Hematopoietic multipotent progenitor cell treated with erythropoietin and hydrocortisone succinate and interleukin-3 and kit ligand, for 6 days (in vitro differentiated cells): ENCODE data around the gene LCN12.

ENCODE experiments used
- DNase-seq: peaks from one replicate; pipeline ENCODE4 v3.0.0-alpha.2; 2015

The LCN12 gene

GRCh38 chr9:136951541-136952320 lies at the start of gene LCN12:
Gene LCN12 (plus strand): TSS chr9:136952273. CDS start chr9:136952328, 55 bp downstream.
- DNase-seq = no peak

- no peak for DNase-seq
Measured at GRCh38 chr9:136903041-136903554, 49.0 kb upstream of the LCN12 start.

- no peak for DNase-seq
Measured at GRCh38 chr9:136906266-136906665, 45.8 kb upstream of the LCN12 start.

GRCh38 chr9:136907011-136907914 lies 44.8 kb upstream of the LCN12 start:
- DNase-seq = no peak

- no peak for DNase-seq
Measured at GRCh38 chr9:136910197-136910900, 41.7 kb upstream of the LCN12 start.

- DNase-seq = peak; percentile 26
Measured at GRCh38 chr9:136910901-136911245, 41.2 kb upstream of the LCN12 start.

GRCh38 chr9:136913701-136914438 lies 38.2 kb upstream of the LCN12 start:
- no peak for DNase-seq

- peak; percentile 24 for DNase-seq
Measured at GRCh38 chr9:136915632-136916329, 36.3 kb upstream of the LCN12 start.

GRCh38 chr9:136916330-136917184 lies 35.5 kb upstream of the LCN12 start:
- no peak for DNase-seq

GRCh38 chr9:136917902-136918301 lies 34.2 kb upstream of the LCN12 start:
- DNase-seq = no peak

- DNase-seq = no peak
Measured at GRCh38 chr9:136920069-136920468, 32.0 kb upstream of the LCN12 start.

GRCh38 chr9:136920734-136921231 lies 31.3 kb upstream of the LCN12 start:
- no peak for DNase-seq

GRCh38 chr9:136921307-136921706 lies 30.8 kb upstream of the LCN12 start:
- no peak for DNase-seq

GRCh38 chr9:136921718-136922117 lies 30.4 kb upstream of the LCN12 start:
- DNase-seq = no peak

- DNase-seq = no peak
Measured at GRCh38 chr9:136922540-136922939, 29.5 kb upstream of the LCN12 start.

GRCh38 chr9:136923881-136924280 lies 28.2 kb upstream of the LCN12 start:
- no peak for DNase-seq

- DNase-seq = no peak
Measured at GRCh38 chr9:136925414-136926153, 26.5 kb upstream of the LCN12 start.

GRCh38 chr9:136926154-136926704 lies 25.8 kb upstream of the LCN12 start:
- no peak for DNase-seq

- DNase-seq = no peak
Measured at GRCh38 chr9:136926749-136927148, 25.3 kb upstream of the LCN12 start.
